ENCODE data around the gene BMPR1B.

The BMPR1B gene

GRCh38 chr4:95190751-95191436, 433.1 kb downstream of the BMPR1B start:
- Histone ChIP-seq H3K27ac (no peak overlapping the region), H3K4me3 (no peak overlapping the region)
- TF ChIP-seq CTCF (IDR thresholded peaks at IDR 0.05): no peak
- DNase-seq (ENCODE audit: low spot score): no peak

- DNase-seq (ENCODE audit: low spot score): no peak
- no peak overlapping the region for H3K27ac ChIP-seq
- no peak overlapping the region for H3K4me3 ChIP-seq
- TF ChIP-seq CTCF (IDR thresholded peaks at IDR 0.05): no peak
Observed at GRCh38 chr4:95191537-95191936, 433.8 kb downstream of the BMPR1B start.

GRCh38 chr4:95193391-95194224, 435.9 kb downstream of the BMPR1B start:
- no peak overlapping the region for H3K4me3 ChIP-seq
- DNase-seq (ENCODE audit: low spot score): no peak
- no peak overlapping the region for H3K27ac ChIP-seq
- TF ChIP-seq CTCF (IDR thresholded peaks at IDR 0.05): no peak

GRCh38 chr4:95197353-95197752, 439.6 kb downstream of the BMPR1B start:
- TF ChIP-seq CTCF (IDR thresholded peaks at IDR 0.05): no peak
- DNase-seq (ENCODE audit: low spot score): no peak
- no peak overlapping the region for H3K27ac ChIP-seq
- H3K4me3 ChIP-seq: no peak overlapping the region

- no peak for TF ChIP-seq CTCF (IDR thresholded peaks at IDR 0.05)
- Histone ChIP-seq H3K27ac (no peak overlapping the region), H3K4me3 (no peak overlapping the region)
- DNase-seq (ENCODE audit: low spot score): no peak
Observed at GRCh38 chr4:95198961-95199360, 441.2 kb downstream of the BMPR1B start.

- TF ChIP-seq CTCF (IDR thresholded peaks at IDR 0.05): no peak
- no peak for DNase-seq (ENCODE audit: low spot score)
- Histone ChIP-seq H3K4me3 (no peak overlapping the region), H3K27ac (no peak overlapping the region)
Observed at GRCh38 chr4:95204267-95204844, 446.6 kb downstream of the BMPR1B start.

Data from coronary artery (tissue), 2 donors.